Activated T-cell treated with anti-CD3 and anti-CD28 coated beads, Interleukin-2, amount 50 U/mL, for 72 hours (primary cell): ENCODE measurements around the gene IL2RA. TPM values are rescaled to one million over a fixed set of nuclear protein-coding genes. Genes with fewer than 3 reads are reported as not detected.

Experiments
- ATAC-seq, 2 donors: fragments of 150-1000 bp; cut with Tn5 transposase; replicated peaks in 1 of 2; 2 replicates each; pipeline ENCODE4 v1.10.0; 2021; ENCODE audit warnings: moderate library complexity in 2 of 2, mild to moderate bottlenecking in 1 of 2
- DNase-seq, 2 donors: peaks; one replicate each; pipeline ENCODE4 v3.0.0; 2021 to 2022; ENCODE audit warnings: mixed read lengths in 1 of 2
- H3K27ac Mint-ChIP-seq: one replicate; pipeline ENCODE4 v1.8.0; 2022; ENCODE audit warnings: mild to moderate bottlenecking, moderate library complexity, mixed read lengths
- H3K27me3 Mint-ChIP-seq: one replicate; pipeline ENCODE4 v1.8.0; 2022; ENCODE audit warnings: low read depth, mixed read lengths
- H3K36me3 Mint-ChIP-seq, 2 donors: one replicate each; pipeline ENCODE4 v1.8.0; 2022; ENCODE audit warnings: mixed read lengths in 2 of 2, mild to moderate bottlenecking in 1 of 2; ENCODE audit not compliant: insufficient read depth in 2 of 2
- H3K4me1 Mint-ChIP-seq: one replicate; pipeline ENCODE4 v1.8.0; 2022; ENCODE audit warnings: low read depth, mixed read lengths
- H3K4me3 Mint-ChIP-seq, 2 donors: one replicate each; pipeline ENCODE4 v1.8.0; 2022; ENCODE audit warnings: mild to moderate bottlenecking in 2 of 2, mixed read lengths in 2 of 2, moderate library complexity in 2 of 2
- H3K9me3 Mint-ChIP-seq, 2 donors: one replicate each; pipeline ENCODE4 v1.8.0; 2022; ENCODE audit warnings: mixed read lengths in 2 of 2
- total RNA-seq, 2 donors: library from RNA; stranded (reverse); gene quantifications; one replicate each; pipeline ENCODE4 v1.2.3, GENCODE V29; 2022

Gene IL2RA
- total RNA-seq, 2 donors from 2014 or later = 848 to 1,110 TPM

- peaks cover 46 to 75% of the 10 kb centered on the region in 2 donors for H3K36me3 Mint-ChIP-seq
- no peaks in the 10 kb centered on the region for H3K27me3 Mint-ChIP-seq
- DNase-seq (no peak), ATAC-seq (no peak)
- peaks cover 0 to 2% of the 10 kb centered on the region in 2 donors for H3K9me3 Mint-ChIP-seq
- no peak overlapping the region for H3K4me3 Mint-ChIP-seq
- peaks cover 77% of the 10 kb centered on the region for H3K4me1 Mint-ChIP-seq
- H3K27ac Mint-ChIP-seq = peak overlapping the region; percentile 77
Observed at GRCh38 chr10:6022660-6023059, 39.5 kb downstream of the IL2RA start.

DNA sequence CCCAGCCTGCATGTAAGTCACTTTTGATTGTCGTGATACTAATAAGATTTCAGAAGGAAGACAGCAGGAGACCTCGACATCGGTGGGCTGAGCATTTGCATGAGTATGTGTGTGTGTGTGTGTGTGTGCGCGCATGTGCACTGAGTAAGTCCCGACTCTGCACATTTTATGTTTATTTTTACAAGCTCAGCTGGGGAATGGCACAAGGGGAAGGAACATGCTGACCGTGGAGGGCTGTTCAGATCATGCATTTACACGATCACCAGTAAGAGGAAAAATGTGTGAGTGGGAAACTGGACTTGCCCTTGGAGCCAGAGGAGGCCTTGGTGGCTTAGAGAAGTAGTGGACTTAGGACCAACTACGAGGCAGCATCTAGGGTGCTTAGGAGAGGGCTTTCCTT lies 41.3 kb downstream of the IL2RA start:
- peaks cover 40 to 72% of the 10 kb centered on the region in 2 donors for H3K36me3 Mint-ChIP-seq
- H3K27ac Mint-ChIP-seq = peak overlapping the region; percentile 48
- H3K9me3 Mint-ChIP-seq = peaks cover 0 to 2% of the 10 kb centered on the region in 2 donors
- peaks cover 78% of the 10 kb centered on the region for H3K4me1 Mint-ChIP-seq
- DNase-seq (no peak), ATAC-seq (no peak)
- H3K4me3 Mint-ChIP-seq = no peak overlapping the region
- H3K27me3 Mint-ChIP-seq = no peaks in the 10 kb centered on the region

- Mint-ChIP-seq H3K4me3 (no peak overlapping the region), H3K36me3 (peaks cover 43 to 79% of the 10 kb centered on the region in 2 donors), H3K9me3 (peaks cover 0 to 2% of the 10 kb centered on the region in 2 donors), H3K27ac (peak overlapping the region; percentile 38), H3K4me1 (peaks cover 89% of the 10 kb centered on the region), H3K27me3 (no peaks in the 10 kb centered on the region)
- ATAC-seq (peak; percentile 2 to 5), DNase-seq (no peak)
Observed at GRCh38 chr10:6019796-6020195, 42.4 kb downstream of the IL2RA start.

DNA sequence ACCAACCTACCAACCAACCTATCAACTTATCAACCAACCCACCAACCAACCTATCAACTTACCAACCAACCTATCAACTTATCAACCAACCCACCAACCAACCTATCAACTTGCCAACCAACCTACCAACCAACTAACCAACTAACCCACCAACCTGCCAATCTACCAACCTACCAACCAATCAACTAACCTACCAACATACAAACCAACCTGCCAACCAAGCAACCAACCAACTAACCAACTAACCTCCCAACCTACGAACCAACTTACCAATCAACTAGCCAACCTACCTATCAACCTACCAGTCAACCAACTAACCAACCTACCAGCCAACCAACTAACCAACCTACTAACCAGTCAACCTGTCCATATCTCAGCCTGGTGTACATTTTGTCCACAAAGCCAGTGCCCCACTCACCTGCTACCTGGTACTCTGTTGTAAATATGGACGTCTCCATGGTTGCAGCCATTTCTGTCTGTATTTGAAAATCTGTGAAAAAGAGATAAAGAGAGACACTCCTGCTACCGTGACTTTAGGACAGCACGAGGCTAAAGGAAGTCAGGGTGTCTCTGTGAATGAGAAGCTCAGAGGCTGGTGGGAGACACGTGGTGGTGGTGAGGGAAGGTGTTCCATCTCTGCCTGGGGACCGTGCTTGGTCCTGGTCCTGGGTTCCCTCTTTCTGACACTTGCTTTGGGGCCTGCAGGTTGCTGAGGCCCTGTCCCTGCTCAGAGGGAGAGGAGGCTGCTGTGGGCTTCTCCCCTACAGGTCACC lies 43.0 kb downstream of the IL2RA start:
- Mint-ChIP-seq H3K27me3 (no peaks in the 10 kb centered on the region), H3K4me3 (peak overlapping the region in 1 of 2 donors; percentile 2), H3K4me1 (peaks cover 94% of the 10 kb centered on the region), H3K27ac (peak overlapping the region; percentile 41), H3K9me3 (peaks cover 0 to 2% of the 10 kb centered on the region in 2 donors), H3K36me3 (peaks cover 38 to 76% of the 10 kb centered on the region in 2 donors)
- ATAC-seq (peak; percentile 5 to 14), DNase-seq (no peak)

GRCh38 chr10:6018422-6018821 lies 43.7 kb downstream of the IL2RA start:
- Mint-ChIP-seq H3K36me3 (peaks cover 34 to 74% of the 10 kb centered on the region in 2 donors), H3K4me3 (no peak overlapping the region), H3K27ac (peak overlapping the region; percentile 41), H3K4me1 (peaks cover 96% of the 10 kb centered on the region), H3K27me3 (no peaks in the 10 kb centered on the region), H3K9me3 (peaks cover 0 to 2% of the 10 kb centered on the region in 2 donors)
- DNase-seq (no peak), ATAC-seq (no peak)

GRCh38 chr10:6017781-6018354 lies 44.3 kb downstream of the IL2RA start:
- Mint-ChIP-seq H3K4me1 (peaks cover 94% of the 10 kb centered on the region), H3K27me3 (no peaks in the 10 kb centered on the region), H3K36me3 (peaks cover 35 to 73% of the 10 kb centered on the region in 2 donors), H3K27ac (peak overlapping the region; percentile 39), H3K9me3 (peaks cover 0 to 2% of the 10 kb centered on the region in 2 donors), H3K4me3 (no peak overlapping the region)
- ATAC-seq (no peak), DNase-seq (no peak)

DNA sequence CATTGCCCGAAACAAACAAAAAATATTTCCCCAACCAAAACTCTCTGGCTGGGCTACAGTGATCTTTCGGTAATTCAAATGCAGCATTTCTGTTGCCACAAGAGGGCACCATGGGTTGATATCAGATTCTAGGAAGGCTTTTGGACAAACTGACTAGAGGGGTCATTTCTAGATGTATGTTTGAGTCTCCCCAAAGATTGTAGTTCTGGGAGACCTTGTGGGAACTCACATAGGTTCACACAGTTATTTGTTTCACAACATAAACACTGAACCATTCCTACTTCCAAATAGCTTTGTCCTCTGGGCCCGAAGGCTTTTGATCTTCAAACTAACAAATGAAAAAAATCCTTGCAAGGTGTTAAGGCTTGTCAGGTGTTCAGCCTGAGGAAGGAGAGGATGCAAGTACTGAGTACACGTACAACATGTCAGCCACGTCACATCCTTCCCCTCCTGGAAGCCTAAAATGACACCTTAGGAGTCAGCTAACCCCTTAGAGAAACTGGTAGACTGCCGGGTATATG lies 47.9 kb downstream of the IL2RA start:
- no peaks in the 10 kb centered on the region for H3K27me3 Mint-ChIP-seq
- DNase-seq (peak; percentile 51 to 52), ATAC-seq (peak; percentile 69 to 72)
- peaks cover 20 to 55% of the 10 kb centered on the region in 2 donors for H3K36me3 Mint-ChIP-seq
- peaks cover 0 to 2% of the 10 kb centered on the region in 2 donors for H3K9me3 Mint-ChIP-seq
- H3K4me1 Mint-ChIP-seq = peaks cover 89% of the 10 kb centered on the region
- H3K4me3 Mint-ChIP-seq = peak overlapping the region in 1 of 2 donors; percentile 25
- peak overlapping the region; percentile 83 for H3K27ac Mint-ChIP-seq

- Mint-ChIP-seq H3K9me3 (peaks cover 0 to under 1% of the 10 kb centered on the region in 2 donors), H3K4me3 (no peak overlapping the region), H3K27ac (peak overlapping the region; percentile 88), H3K36me3 (peaks cover 13 to 50% of the 10 kb centered on the region in 2 donors), H3K27me3 (no peaks in the 10 kb centered on the region), H3K4me1 (peaks cover 86% of the 10 kb centered on the region)
- ATAC-seq (no peak), DNase-seq (no peak)
Observed at GRCh38 chr10:6013413-6014192, 48.6 kb downstream of the IL2RA start.

- H3K27me3 Mint-ChIP-seq = no peaks in the 10 kb centered on the region
- ATAC-seq = no peak
- H3K4me3 Mint-ChIP-seq = no peak overlapping the region
- peaks cover 75% of the 10 kb centered on the region for H3K4me1 Mint-ChIP-seq
- peak overlapping the region; percentile 56 for H3K27ac Mint-ChIP-seq
- H3K9me3 Mint-ChIP-seq = peaks cover under 1 to 9% of the 10 kb centered on the region in 2 donors
- H3K36me3 Mint-ChIP-seq = peaks cover 25 to 42% of the 10 kb centered on the region in 2 donors
- no peak for DNase-seq
Observed at GRCh38 chr10:6012121-6012905, 49.9 kb downstream of the IL2RA start.

DNA sequence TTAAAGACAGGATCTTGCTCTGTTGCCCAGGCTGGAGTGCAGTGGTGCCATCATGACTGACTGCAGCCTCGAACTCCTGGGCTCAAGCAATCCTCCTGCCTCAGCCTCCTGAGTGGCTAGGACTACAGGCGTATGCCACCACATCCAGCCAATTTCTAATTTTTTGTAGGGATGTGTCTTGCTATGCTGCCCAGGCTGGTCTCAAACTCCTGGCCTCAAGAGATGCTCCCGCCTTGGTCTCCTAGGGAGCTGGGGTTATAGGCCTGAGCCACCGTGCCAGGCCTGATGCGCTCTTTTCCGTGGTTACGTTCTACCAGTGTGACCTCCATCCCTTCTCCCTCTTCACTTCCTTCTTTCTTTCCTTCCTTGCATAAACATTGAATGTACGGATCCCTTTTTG lies 50.6 kb downstream of the IL2RA start:
- Mint-ChIP-seq H3K27ac (peak overlapping the region; percentile 56), H3K4me1 (peaks cover 68% of the 10 kb centered on the region), H3K4me3 (no peak overlapping the region), H3K9me3 (peaks cover 6 to 16% of the 10 kb centered on the region in 2 donors), H3K27me3 (no peaks in the 10 kb centered on the region), H3K36me3 (peaks cover 29 to 40% of the 10 kb centered on the region in 2 donors)
- ATAC-seq = peak; percentile 0 to 1
- no peak for DNase-seq

- H3K27me3 Mint-ChIP-seq = no peaks in the 10 kb centered on the region
- peaks cover 59% of the 10 kb centered on the region for H3K4me1 Mint-ChIP-seq
- peaks cover 25 to 32% of the 10 kb centered on the region in 2 donors for H3K36me3 Mint-ChIP-seq
- no peak for ATAC-seq
- H3K27ac Mint-ChIP-seq = no peak overlapping the region
- DNase-seq = no peak
- H3K9me3 Mint-ChIP-seq = peaks cover 6 to 17% of the 10 kb centered on the region in 2 donors
- H3K4me3 Mint-ChIP-seq = no peak overlapping the region
Observed at GRCh38 chr10:6010569-6010968, 51.6 kb downstream of the IL2RA start.

- peaks cover 53% of the 10 kb centered on the region for H3K4me1 Mint-ChIP-seq
- DNase-seq (no peak), ATAC-seq (no peak)
- H3K27ac Mint-ChIP-seq = peak overlapping the region; percentile 94
- peaks cover 6 to 17% of the 10 kb centered on the region in 2 donors for H3K9me3 Mint-ChIP-seq
- no peaks in the 10 kb centered on the region for H3K27me3 Mint-ChIP-seq
- H3K36me3 Mint-ChIP-seq = peaks cover 24 to 27% of the 10 kb centered on the region in 2 donors
- peak overlapping the region in 1 of 2 donors; percentile 27 for H3K4me3 Mint-ChIP-seq
Observed at GRCh38 chr10:6009961-6010360, 52.2 kb downstream of the IL2RA start.
